Pulmonary artery endothelial cell (primary cell): ENCODE measurements around the gene PSMB7. TPM values are rescaled to one million over a fixed set of nuclear protein-coding genes. Genes with fewer than 3 reads are reported as not detected.

ENCODE experiments used
- DNase-seq: peaks from one replicate; pipeline ENCODE4 v3.0.0-alpha.2; 2011; ENCODE audit warnings: low read depth, low spot score
- total RNA-seq: library from RNA; depleted of rRNA; stranded (reverse); fragments of >200 nt; gene quantifications from 2 replicates; pipeline ENCODE4 v1.2.3, GENCODE V29; 2014

The PSMB7 gene
- total RNA-seq, 1 donor from 2014 or later, result 325 TPM

- DNase-seq, result no peak
These were observed 68.7 kb downstream of the PSMB7 start for GRCh38 chr9:124346347-124347163.

- no peak for DNase-seq
These were observed 69.4 kb downstream of the PSMB7 start for GRCh38 chr9:124345751-124346281.

GRCh38 chr9:124345063-124345462 is 70.2 kb downstream of the PSMB7 start:
- DNase-seq, result no peak

- no peak for DNase-seq
These were observed 70.8 kb downstream of the PSMB7 start for GRCh38 chr9:124344291-124345050.

GRCh38 chr9:124343533-124344290 is 71.5 kb downstream of the PSMB7 start:
- no peak for DNase-seq

GRCh38 chr9:124342776-124343485 is 72.3 kb downstream of the PSMB7 start:
- no peak for DNase-seq

GRCh38 chr9:124342402-124342775 is 72.9 kb downstream of the PSMB7 start:
- no peak for DNase-seq

GRCh38 chr9:124341455-124342170 is 73.6 kb downstream of the PSMB7 start:
- DNase-seq, result no peak

GRCh38 chr9:124340219-124341069 is 74.8 kb downstream of the PSMB7 start:
- no peak for DNase-seq

GRCh38 chr9:124339603-124340146 is 75.6 kb downstream of the PSMB7 start:
- no peak for DNase-seq

- DNase-seq, result no peak
These were observed 77.7 kb downstream of the PSMB7 start for GRCh38 chr9:124337562-124337961.

- DNase-seq, result no peak
These were observed 79.9 kb downstream of the PSMB7 start for GRCh38 chr9:124335320-124335707.

- DNase-seq, result no peak
These were observed 80.5 kb downstream of the PSMB7 start for GRCh38 chr9:124334568-124335319.

- DNase-seq, result no peak
These were observed 82.1 kb downstream of the PSMB7 start for GRCh38 chr9:124333203-124333579.

GRCh38 chr9:124332361-124333202 is 82.7 kb downstream of the PSMB7 start:
- no peak for DNase-seq

GRCh38 chr9:124331580-124331979 is 83.7 kb downstream of the PSMB7 start:
- no peak for DNase-seq

GRCh38 chr9:124330011-124330697 is 85.1 kb downstream of the PSMB7 start:
- no peak for DNase-seq
